Measurements from ENCODE around the gene OSBPL2.

Gene OSBPL2

DNA sequence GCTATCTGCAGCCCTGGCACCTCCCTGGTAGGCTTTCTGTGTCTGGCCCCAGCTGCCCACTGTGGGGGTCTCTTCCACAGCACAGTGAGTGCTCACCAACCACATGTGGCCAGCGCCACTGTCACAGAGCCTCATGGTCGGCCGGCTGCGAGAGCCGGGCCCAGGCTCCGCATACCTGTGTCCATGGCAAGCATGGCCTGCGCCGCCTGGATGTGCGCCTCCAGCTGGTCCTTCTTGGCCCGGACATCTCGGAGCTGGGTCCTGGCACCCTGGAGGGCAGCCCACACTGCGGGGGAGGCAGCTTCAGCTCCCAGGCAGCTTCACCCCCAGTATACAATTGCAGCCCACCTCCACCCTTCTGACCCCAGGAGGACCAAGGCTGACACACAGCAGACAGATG is 77.5 kb downstream of the OSBPL2 start:
- no peak for DNase-seq

DNA sequence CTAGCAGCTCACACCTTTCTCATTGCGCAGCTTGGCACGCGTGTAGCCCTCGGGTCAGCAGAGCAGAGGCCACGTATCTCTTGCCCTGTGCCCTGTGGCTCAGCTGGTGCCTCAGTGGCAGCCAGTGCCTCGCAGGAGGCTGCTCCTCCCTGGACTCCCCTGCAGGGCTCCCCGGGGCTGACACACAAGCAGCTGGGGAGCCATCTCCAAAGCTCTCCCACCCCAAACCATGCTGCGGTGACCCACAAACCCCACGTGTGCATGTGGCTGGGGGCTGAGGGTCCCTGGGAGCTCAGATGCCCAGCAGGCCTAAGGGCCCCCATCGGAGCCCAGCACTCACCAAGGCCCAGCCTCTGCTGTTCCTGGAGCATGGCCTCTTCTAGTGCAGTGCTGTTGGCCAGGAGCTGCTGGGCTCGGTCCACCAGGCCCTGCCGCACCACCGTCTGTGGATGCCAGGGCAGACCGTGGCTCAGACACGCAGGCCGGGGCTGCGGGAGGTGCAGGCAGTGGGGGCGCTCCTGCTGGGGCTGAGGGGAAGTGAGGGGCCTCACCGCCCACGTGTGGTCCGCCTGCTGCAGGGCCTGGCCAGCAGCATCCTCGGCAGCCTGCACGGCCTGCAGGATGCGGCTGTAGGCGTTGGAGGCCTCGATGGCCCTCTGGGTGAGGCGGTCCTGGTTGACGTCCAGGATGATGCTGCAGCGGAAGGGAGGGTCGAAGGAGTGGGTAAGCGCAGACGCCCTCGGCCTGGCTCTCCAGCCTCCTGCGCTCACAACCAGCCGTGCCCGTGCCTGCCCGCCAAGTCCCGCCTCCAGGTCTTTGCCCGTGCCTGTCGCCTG is 78.2 kb downstream of the OSBPL2 start:
- DNase-seq, result no peak

DNA sequence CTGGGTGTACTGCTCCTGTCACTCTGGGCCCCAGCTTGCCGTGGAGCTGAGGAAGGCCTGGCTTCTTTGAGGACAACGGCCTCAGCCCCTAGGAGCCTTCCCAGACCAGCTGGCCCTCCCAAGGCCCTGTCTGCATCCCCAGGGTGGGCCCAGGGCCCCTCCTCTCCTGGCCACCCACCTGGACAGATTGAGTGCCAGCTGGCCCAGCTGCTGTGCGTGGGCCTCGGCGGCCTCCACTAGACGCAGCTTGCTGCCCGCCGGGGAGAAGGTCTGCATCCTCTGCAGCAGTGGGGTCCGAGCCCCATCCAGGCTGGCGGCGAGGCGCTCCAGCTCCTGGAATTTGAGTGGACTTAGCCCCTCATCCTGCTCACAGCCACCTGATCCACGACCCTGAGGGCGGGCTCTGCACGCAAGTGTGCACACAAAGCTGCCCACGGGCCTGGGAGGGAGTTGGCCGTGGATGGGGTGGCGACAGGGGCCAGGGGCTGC is 78.9 kb downstream of the OSBPL2 start:
- no peak for DNase-seq

DNA sequence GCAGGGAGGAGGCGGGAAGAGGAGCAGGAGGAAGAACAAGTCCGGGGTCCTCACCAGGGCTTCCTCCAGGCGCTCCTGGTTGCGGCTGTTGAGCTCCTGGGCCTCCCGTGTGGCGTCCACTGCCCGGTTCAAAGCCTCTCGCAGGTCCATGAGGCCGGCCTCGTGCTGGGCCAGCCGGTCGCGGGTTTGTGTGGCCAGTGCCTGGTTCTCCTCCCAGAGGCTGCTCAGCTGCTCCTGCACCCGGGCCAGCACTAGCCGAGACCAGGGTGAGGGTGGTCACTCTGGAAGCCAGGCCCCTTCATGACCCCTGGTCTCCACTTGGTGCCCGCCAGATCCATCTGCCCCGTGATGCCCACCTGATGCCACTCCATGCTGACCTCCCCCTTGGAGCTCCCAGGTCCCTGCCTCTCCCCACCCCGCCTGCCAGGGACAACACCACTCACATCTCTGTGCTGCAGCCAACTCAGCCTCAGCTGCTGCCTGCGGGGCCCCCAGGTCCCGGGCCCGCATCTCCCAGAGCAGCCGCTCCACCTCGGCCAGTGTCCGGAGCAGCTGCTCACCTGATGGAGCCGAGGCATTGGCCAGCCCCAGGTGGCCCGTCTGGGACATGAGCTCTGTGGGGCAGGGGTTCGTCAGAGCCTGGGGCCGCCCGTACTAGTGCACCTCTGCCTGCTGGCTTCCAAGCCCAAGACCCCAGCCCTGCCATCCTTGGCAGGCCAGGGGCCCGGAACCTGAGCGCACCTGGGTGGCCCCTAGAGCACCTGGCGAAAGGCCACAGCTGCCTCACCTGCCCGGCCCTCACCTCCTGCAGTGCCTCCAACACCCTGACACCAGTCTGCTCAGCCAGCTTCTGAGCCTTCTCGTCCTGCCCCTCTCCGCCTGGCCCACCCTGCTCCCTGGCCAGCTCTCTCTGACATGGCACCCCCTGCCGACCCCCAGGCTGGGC is 80.4 kb downstream of the OSBPL2 start:
- no peak for DNase-seq

DNA sequence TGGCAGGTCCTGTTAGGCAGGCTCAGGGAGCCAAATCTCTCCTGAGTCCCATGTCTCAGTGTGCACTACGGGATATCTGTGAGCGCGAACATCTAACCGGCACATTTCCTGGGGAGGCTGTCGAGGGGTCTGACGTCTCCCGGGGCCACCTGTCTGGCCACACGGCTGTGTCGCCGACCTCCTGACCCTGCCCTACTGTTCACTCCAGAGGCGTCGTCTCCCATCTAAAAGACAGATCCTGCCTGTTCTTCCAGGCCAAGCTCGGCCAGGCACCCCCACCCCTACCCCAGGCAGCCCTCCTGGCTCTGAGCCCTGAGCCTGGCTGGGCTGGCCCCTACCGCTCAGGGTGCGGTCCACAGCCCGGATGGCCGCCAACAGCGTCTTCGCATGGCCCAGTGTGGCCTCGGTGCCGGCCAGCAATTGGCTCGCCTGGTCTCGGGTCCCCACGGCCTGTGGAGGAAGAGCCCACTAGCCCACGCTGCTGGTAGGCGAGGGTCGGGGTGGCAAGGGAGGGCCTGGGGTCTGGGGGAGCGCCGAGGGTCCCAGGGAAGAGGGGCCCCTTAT is 81.1 kb downstream of the OSBPL2 start:
- no peak for DNase-seq

DNA sequence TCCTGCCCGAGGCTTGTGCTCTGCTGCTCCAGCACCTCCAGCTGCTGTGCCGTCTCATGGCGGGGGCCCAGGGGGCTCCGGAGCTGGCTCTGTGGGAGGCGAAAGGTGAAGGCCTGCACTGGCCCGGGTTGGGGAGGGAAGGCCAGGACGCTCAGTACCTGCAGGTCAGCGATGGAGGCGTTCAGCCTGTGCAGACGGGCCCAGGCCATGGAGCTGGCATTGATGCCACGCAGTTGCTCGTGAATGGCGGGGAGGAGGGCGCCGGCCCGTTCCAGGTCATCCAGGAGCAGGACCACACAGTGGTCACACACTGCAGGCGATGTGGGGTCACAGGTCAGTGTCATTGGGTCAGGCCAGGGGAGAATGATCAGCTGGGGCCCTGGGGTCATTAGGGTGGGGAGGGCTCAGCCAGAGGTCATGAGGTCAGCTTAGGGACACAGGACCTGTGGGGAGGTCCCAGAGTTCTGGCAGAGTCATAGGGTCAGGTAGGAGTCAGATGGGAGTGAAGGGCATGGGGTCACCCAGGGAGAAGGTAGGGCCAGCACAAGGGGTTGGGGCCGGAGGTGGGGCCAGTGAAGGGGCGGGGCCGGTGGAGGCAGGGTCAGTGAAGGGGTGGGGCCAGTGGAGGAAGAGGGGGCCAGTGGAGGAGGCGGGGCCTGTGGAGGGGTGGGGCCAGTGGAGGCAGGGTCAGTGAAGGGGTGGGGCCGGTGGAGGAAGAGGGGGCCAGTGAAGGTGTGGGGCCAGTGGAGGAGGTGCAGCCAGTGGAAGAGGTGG is 82.4 kb downstream of the OSBPL2 start:
- DNase-seq, result no peak

DNA sequence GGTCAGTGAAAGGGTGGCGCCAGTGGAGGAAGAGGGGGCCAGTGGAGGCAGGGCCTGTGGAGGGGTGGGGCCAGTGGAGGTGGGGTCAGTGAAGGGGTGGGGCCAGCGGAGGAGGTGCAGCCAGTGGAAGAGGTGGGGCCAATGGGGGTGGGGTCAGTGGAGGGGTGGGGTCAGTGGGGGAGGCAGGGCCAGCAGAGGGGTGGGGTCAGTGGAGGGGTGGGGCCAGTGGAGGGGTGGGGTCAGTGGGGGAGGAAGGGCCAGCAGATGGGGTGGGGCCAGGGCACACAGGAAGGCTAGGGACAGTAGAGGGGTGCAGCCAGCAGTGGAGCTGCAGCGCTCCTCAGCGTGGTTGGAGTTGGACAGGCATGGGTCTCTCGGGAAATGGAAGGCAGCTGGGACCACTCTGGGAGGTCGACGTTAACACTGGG is 83.2 kb downstream of the OSBPL2 start:
- DNase-seq, result no peak

DNA sequence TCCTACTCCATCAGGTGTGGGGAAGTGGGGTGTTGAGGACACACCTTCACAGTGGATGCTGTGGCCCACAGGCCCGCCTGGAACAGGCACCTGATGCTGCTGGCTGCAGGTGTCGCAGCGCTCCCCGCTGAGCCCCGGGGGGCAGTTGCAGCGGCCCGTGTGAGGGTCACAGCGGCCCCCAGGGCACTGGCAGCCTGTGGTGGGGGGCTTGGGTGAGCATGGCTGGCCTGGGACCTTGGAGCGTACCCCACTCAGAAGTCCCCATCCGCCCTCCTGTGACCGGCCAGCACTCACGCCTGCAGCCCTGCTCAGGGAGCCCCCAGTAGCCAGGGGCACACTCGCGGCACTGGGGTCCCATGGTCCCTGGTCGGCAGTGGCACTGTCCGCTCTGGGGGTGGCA is 83.7 kb downstream of the OSBPL2 start:
- no peak for DNase-seq

DNA sequence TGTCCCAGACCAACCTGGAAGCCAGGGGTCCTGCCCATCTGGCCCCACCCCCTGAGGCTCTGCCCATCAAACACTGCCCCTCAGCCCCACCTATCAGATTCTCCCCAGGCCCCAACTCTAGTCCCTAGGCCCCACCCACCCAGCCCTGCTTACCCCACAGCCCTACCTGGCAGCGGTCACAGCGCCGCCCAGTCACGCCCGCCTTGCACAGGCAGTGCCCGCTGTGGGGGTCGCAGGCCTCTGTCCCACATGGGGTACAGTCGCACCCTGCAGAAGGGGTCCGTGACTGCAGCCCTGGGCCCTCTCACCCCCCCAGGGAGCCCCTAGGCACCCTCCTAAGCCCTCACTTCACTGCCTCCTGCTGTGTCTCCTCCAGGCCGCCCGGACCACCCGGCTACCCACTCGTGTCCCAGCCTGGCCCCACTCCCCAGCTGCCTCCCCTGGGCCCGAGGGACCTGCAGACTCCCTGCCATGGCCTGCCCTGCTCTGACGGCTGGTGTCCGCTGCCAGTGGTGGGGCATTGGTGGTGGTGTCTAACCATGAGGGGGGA is 84.2 kb downstream of the OSBPL2 start:
- no peak for DNase-seq

DNA sequence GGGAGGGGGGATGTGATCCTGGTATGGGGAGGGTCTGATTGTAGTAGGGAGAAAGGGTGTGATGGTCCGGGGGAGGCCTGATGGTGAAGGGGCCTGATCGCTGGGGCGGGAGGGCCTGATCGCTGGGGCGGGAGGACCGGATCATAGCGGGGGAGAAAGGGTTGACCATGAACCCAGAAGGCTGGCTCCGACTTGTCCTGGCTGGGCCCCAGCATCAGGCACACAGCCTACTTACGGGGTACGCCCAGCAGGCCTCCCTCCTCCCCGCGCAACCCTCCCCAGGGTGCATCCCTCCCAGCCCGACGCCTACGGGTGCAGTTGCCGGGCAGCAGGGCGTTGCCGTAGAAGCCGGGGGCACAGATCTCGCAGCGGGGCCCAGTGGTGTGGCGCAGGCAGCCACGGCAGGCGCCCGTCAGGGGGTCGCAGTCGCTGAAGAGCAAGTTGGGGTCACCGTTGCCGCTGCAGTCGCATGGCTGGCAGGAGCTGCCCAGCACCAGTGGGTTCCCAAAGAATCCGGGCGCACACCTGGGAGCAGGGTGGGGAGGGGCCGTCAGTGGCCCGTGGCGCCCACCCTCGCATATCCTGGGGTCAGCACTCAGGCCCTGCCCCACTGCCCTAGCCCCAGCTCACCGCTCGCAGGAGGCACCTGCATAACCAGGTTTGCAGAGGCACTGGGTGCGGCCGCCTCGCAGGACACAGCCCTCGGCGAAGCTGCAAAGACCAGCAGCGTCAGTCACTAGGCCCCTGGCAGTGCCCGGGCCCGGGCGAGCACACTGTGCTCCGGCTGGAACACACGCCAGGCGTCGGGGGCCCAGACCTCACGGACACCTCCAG is 85.0 kb downstream of the OSBPL2 start:
- DNase-seq, result no peak

DNA sequence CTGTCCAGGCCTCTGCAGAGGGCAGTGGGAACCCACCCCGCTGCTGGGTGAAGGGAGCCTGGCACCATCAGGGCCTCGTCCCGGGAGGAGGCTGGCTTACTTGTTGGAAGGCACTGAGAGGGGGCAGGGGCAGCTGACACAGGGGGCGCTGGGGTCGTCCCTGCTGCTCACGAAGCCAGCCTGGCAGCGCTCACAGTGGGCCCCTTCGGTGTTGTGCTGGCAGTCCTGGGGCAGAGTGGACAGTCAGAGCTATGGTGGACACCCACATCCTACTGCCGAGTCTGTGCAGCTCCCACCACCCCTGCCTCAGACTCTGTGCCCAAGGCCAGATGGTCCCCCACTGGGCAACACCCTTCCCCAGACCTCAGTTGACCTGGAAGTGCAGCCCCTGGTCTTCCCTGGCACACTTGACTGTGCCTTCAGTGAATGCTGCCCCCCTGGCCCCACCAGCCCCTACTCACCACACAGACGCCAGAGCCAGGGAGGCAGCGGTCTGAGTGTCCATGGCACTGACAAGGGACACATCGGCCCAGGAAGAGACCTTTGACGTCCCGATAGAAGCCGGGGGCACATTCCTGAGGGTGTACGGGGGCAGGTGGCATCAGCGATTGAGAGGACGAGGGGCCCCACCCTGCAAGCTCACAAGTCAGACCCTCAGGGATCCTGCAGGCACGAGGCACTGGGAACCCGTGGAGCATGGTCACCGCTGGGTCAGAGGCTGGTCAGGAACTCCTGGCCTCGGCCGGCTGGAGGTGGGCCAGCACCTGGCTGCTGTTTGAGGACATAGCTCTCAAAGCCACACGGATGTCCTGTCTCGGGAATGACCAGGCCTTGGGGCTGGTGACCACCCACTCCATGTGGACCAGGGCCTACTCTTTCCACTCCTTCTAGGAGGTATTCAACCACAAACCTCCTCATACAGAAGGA is 85.9 kb downstream of the OSBPL2 start:
- DNase-seq, result no peak

DNA sequence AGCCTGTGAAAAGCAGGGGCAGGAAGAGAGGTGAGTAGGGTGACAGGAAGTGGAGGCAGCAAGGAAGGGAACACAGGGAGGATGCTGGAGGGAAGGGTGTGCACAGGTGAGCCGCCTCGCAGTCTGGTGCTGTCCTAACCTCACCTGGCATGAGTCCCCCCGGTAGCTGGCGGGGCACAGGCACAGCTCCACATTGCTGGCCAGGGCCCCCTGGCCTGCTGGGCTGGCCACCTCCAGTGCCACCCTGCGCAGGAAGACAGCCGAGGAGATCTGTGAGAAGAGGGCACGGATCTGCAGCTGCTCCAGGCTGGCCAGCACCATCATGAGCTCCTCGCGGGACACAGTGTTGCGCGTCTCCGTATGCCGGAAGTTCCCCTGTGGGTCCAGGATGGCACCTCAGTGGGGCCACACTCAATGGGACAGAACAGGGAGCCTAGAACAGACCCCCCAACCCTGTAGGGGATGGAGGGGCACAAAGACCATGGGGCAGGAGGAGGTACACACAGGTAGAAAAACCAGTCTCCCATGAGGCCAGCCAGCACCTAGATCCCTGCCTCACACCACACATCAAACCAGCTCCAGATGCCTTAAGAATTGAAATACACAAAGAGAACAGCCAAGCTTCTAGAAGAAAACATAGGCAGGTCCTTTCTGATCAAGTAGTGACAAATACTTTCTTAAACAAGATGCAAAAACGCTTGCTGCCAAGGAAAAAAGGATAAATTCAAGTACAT is 87.0 kb downstream of the OSBPL2 start:
- no peak for DNase-seq

DNA sequence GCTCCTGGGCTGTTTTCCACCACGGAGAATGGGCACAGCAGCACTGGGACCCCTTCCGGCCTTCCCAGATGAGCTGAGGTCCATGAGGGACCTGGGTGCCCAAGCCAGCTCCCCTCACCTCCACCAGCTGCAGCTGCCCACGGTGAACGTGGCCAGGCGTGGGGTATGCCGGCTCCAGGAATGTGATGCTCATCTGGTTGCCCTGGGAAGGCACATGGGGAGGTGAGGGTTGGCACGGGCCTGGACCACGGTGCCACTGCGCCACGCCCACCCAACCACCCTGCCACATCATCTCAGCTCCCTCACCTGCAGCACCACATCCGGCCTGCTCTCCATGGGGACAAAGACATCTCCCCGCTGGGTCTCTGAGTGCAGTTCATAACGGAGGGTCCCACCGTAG is 88.2 kb downstream of the OSBPL2 start:
- no peak for DNase-seq

DNA sequence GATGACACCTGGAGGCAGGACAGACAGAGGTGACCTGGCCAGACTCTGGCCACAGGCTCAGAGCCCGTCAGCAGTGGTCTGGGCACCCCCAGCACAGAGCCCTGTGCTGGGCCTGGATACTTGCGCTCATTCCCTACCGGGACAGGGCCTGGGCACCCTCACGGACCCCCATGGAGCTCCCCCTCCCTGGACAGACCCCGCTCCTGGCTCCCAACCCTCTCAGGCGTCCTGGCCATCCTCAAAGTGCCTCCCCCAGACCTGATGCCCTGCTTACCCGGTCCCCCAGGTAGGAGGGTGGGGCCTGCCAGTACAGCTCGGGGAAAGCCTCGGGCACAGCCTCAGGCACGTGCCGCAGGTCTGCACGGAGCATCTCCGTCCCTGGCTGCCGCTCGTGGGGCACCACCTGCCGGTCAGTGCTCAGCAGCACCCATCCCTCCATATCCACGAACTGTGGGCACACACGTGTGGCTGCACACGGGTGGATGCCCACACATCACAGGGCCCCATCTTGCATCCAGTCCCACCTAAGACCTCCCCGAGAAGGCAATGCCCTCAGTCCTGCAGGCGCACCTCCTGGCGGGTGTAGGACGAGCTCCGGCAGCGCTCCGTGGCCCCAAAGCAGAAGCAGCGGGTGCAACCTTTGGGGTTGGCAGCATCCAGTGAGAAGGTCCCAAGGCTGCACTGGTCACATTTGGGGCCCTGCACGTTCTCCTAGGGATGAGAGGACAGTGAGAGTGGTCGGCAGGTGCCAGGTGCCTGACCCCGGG is 88.8 kb downstream of the OSBPL2 start:
- no peak for DNase-seq

DNA sequence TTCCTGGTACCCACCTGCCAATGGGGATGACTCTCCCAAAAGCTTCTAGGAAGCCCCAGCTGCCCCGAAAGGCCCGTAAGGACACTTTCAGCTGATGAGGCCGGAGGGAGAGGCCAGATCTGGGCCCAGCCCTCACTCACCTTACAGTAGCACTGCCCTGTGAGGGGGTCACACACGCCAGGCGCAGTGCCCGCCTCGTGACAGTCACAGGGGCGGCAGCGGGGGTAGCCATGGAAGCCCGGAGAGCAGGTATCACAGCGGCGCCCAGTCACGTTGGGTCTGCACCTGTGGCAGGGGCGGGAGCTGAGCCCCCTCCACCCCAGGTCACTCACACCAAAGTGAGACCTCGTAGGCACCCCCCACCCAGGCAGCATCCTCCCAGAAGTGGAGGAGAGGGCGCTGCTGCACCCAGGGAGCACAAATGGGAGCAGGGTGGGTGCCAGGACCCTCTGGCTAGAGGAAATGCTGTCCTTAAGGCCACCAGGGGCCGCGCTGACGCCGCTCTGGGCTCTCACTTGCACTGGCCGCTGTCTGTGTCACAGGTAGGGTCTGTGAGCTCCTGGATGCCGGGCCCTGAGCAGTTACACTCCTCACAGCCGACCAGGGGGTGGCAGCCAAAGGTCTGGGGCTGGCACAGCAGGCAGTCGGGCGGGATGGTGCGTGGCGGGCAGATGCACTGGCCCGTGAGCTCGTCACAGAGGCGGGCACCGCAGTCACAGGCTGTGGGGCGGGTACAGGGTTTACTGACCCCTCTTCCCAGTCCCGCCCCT is 89.6 kb downstream of the OSBPL2 start:
- no peak for DNase-seq

DNA sequence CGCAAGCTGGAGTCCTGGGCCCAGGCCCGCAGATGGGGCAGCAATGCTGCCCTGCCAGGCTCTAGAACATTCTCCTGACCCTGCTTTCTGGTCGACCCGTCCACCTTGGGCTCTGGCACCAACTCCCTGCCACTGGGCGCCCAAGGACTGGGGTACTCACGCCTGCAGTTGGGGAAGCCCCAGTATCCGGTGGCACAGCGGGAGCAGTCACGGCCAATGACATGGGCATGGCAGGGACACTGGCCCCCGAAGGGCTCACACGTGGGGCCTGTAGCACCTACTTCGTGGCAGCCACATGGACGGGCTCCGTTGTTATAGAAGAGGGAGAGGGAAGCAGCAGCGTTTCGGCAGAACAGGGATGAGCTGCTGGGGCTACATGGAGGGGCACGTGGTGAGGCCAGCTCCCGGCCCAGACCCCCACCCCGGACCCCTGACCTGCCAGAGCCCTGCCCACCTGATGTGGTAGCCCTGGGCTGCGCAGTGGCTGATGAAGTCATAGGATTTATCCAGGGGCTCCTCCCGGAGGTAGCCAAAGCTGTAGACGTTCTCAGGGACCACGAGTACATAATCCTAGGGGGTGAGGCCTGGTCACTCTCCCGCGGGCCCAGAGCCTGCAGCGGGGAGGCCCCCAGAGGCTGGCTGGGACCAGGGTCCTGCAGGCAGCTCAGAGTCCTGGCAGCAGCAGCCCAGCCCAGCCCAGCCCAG is 90.5 kb downstream of the OSBPL2 start:
- DNase-seq, result no peak

Measured in NCI-H69 (cell line).